Stomach (tissue), 4 donors: ENCODE results near the gene HMGXB3.

Source experiments
- EP300 ChIP-seq: sonication (generic); formaldehyde crosslinking; IDR thresholded peaks from one replicate; pipeline ENCODE4 v1.6.1; 2017; ENCODE audit warnings: antibody characterized with exemption
- POLR2A ChIP-seq, 4 donors: fragments of 450-650 bp; IDR thresholded peaks; one replicate each; pipeline ENCODE4 v1.6.1; 2016; ENCODE audit warnings: antibody characterized with exemption in 4 of 4, control low read depth in 2 of 4, mild to moderate bottlenecking in 1 of 4, moderate library complexity in 1 of 4
- POLR2AphosphoS5 ChIP-seq, 3 donors: sonication (generic); formaldehyde crosslinking; IDR thresholded peaks; one replicate each; pipeline ENCODE4 v1.6.1; 2016; ENCODE audit warnings: antibody characterized with exemption in 3 of 3
- TF ChIP-seq, protein P1 (sequence below), 7 experiments: fragments of 450-650 bp in 4 of 7; fragments of 200-600 bp in 3 of 7; sonication (generic) in 3 of 7; IDR thresholded peaks; one replicate each; pipeline ENCODE4 v1.5.1; 2016 to 2019; ENCODE audit warnings: antibody characterized with exemption in 7 of 7, control low read depth in 2 of 7, mild to moderate bottlenecking in 1 of 7

DNA sequence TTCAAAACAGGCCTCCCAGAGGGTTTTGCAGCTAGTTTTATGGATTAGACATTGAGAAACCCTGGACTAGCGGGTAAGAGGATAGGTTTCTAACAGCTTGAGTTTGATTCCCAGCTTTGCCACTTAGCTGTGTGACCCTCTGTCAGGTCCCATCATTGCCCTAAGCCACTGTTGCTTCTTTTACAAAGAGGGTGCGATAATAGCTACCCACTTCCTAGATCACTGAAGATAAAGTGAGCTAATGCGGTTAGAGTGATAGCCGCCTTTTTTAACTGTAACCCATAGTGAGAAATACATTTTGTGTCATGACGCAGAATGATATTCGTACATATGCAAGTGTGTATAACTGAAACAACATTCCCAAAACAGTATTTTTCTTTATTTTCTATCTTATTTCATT is 45.5 kb downstream of the HMGXB3 start:
- TF ChIP-seq, protein P1, sequence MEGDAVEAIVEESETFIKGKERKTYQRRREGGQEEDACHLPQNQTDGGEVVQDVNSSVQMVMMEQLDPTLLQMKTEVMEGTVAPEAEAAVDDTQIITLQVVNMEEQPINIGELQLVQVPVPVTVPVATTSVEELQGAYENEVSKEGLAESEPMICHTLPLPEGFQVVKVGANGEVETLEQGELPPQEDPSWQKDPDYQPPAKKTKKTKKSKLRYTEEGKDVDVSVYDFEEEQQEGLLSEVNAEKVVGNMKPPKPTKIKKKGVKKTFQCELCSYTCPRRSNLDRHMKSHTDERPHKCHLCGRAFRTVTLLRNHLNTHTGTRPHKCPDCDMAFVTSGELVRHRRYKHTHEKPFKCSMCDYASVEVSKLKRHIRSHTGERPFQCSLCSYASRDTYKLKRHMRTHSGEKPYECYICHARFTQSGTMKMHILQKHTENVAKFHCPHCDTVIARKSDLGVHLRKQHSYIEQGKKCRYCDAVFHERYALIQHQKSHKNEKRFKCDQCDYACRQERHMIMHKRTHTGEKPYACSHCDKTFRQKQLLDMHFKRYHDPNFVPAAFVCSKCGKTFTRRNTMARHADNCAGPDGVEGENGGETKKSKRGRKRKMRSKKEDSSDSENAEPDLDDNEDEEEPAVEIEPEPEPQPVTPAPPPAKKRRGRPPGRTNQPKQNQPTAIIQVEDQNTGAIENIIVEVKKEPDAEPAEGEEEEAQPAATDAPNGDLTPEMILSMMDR (IDR thresholded peaks at IDR 0.05): no peak
- TF ChIP-seq POLR2A (IDR thresholded peaks at IDR 0.05) (no peak), POLR2AphosphoS5 (IDR thresholded peaks at IDR 0.05) (no peak), EP300 (no peak)
